Esophagus muscularis mucosa (tissue), 4 donors: ENCODE results near the gene LTF. TPM values are rescaled to one million over a fixed set of nuclear protein-coding genes. Genes with fewer than 3 reads are reported as not detected.

Source experiments
- DNase-seq: peaks from one replicate; pipeline ENCODE4 v3.0.0-alpha.2; 2017; ENCODE audit errors: extremely low spot score
- H3K27ac ChIP-seq, 4 donors: fragments of 200-600 bp; sonication (generic); replicated peaks in 1 of 4; 1 replicate in 3 of 4; 2 replicates in 1 of 4; pipeline ENCODE4 v1.5.1; 2016 to 2019; ENCODE audit warnings: mild to moderate bottlenecking in 1 of 4
- H3K27me3 ChIP-seq, 4 donors: fragments of 200-600 bp; sonication (generic); one replicate each; pipeline versions ENCODE4 v1.5.1 to v1.6.0; 2016 to 2019
- H3K36me3 ChIP-seq, 4 donors: fragments of 200-600 bp; sonication (generic); one replicate each; pipeline ENCODE4 v1.5.1; 2016 to 2019
- H3K4me1 ChIP-seq, 4 donors: fragments of 200-600 bp; sonication (generic); one replicate each; pipeline ENCODE4 v1.5.1; 2016 to 2019
- H3K4me3 ChIP-seq, 4 donors: fragments of 200-600 bp; sonication (generic); 1 replicate in 2 of 4; 2 replicates in 2 of 4; pipeline ENCODE4 v1.5.1; 2016 to 2019; ENCODE audit warnings: mild to moderate bottlenecking in 4 of 4, moderate library complexity in 1 of 4
- H3K9me3 ChIP-seq, 4 donors: fragments of 200-600 bp; sonication (generic); 1 replicate in 3 of 4; 2 replicates in 1 of 4; pipeline ENCODE4 v1.5.1; 2016 to 2019
- CTCF ChIP-seq, 3 experiments: fragments of 200-600 bp in 2 of 3; fragments of 450-650 bp in 1 of 3; sonication (generic) in 2 of 3; IDR thresholded peaks; one replicate each; pipeline ENCODE4 v1.5.1; 2017 to 2019; ENCODE audit warnings: antibody characterized with exemption in 3 of 3, mild to moderate bottlenecking in 2 of 3, moderate library complexity in 1 of 3
- EP300 ChIP-seq: sonication (generic); formaldehyde crosslinking; IDR thresholded peaks from one replicate; pipeline ENCODE4 v1.6.1; 2017; ENCODE audit warnings: antibody characterized with exemption
- POLR2A ChIP-seq: fragments of 450-650 bp; IDR thresholded peaks from one replicate; pipeline ENCODE4 v1.6.1; 2017; ENCODE audit warnings: antibody characterized with exemption, moderate library complexity, mild to moderate bottlenecking, low read depth
- POLR2AphosphoS5 ChIP-seq, 2 donors: sonication (generic); formaldehyde crosslinking; IDR thresholded peaks; one replicate each; pipeline ENCODE4 v1.6.1; 2017; ENCODE audit warnings: antibody characterized with exemption in 2 of 2
- WGBS: methylation state at CpG from one replicate; pipeline ENCODE4 v1.1.5; 2018; 5-methylcytosine and 5-hydroxymethylcytosine counted together
- intact Hi-C: fragments of 100-400 bp; cut with DNase I; formaldehyde crosslinking; loops from one replicate; pipeline ENCODE4 v1.15.1; 2023
- total RNA-seq, 4 donors: library from RNA; depleted of rRNA; stranded (reverse); fragments of >200 nt; gene quantifications; one replicate each; pipeline versions ENCODE4 v1.1.0 to v1.2.1, GENCODE V29; 2016

The LTF gene
- 1 to 10 TPM in 1 of 4 donors, under 1 TPM in 3; 0.45 to 1.7 (median 0.87) TPM for total RNA-seq

- H3K27ac ChIP-seq, result no peak within 1 kb of the TSS
- no peaks in the 10 kb centered on the region for H3K36me3 ChIP-seq
- H3K4me1 ChIP-seq, result peaks cover 11 to 30% (median 19%) of the 10 kb centered on the region in 4 donors
- H3K9me3 ChIP-seq, result no peaks in the 10 kb centered on the region
- TF ChIP-seq CTCF (IDR thresholded peaks at IDR 0.05) (no peak), POLR2AphosphoS5 (IDR thresholded peaks at IDR 0.05) (no peak), POLR2A (no peak), EP300 (no peak)
- WGBS, result 22% methylated on average over 34 of the region's 44 CpGs
- H3K4me3 ChIP-seq, result no peak within 1 kb of the TSS
- intact Hi-C loops, result no loop called here
- peaks cover 0 to 38% (median 5%) of the 10 kb centered on the region in 4 donors for H3K27me3 ChIP-seq
- no peak for DNase-seq
These were observed at the start of gene LTF for GRCh38 chr3:46464326-46465195. Gene LTF (minus strand): TSS chr3:46464905. CDS start chr3:46464867, 38 bp downstream.

- Histone ChIP-seq H3K4me3 (no peak overlapping the region), H3K27ac (no peak overlapping the region), H3K27me3 (no peaks in the 10 kb centered on the region), H3K4me1 (no peaks in the 10 kb centered on the region), H3K36me3 (no peaks in the 10 kb centered on the region), H3K9me3 (no peaks in the 10 kb centered on the region)
- peak; percentile 17 for DNase-seq
- intact Hi-C loops, result no loop called here
- 92% methylated on average over 2 of the region's 2 CpGs for WGBS
- TF ChIP-seq CTCF (IDR thresholded peaks at IDR 0.05), result no peak
- no peak for TF ChIP-seq EP300
- TF ChIP-seq POLR2AphosphoS5 (IDR thresholded peaks at IDR 0.05), result no peak
- no peak for TF ChIP-seq POLR2A
These were observed 47.6 kb upstream of the LTF start for GRCh38 chr3:46512191-46512749.

DNA sequence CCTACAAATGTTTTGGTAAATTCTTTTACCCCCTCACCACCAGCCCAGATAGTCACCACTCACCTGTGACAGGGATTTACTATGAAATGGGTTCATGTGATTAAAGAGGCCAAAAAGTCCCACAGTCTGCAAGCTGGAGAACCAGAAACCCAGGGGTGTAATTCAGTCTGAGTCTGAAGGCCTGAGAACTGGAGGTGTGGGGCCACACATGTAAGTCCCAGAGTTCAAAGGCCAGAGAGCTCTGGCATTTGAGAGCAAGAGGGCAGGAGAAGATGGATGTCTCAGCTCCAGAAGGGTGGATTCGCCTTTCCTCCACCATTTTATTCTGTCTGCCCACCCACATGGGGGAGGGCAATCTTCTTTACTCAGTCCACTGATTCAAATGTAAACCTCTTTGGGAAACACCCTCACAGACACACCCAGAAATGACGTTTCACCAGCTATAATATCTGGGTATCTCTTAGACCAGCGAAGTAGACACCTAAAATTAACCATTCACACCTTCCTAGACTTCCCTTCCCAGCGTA lies 45.0 kb upstream of the LTF start:
- TF ChIP-seq POLR2A (no peak), POLR2AphosphoS5 (IDR thresholded peaks at IDR 0.05) (no peak), CTCF (IDR thresholded peaks at IDR 0.05) (no peak), EP300 (no peak)
- H3K9me3 ChIP-seq, result no peaks in the 10 kb centered on the region
- no peaks in the 10 kb centered on the region for H3K27me3 ChIP-seq
- H3K36me3 ChIP-seq, result no peaks in the 10 kb centered on the region
- no peak for DNase-seq
- H3K4me3 ChIP-seq, result no peak overlapping the region
- no peak overlapping the region for H3K27ac ChIP-seq
- H3K4me1 ChIP-seq, result no peaks in the 10 kb centered on the region
- intact Hi-C loops, result no loop called here
- WGBS, result 73% methylated on average over 4 of the region's 4 CpGs

DNA sequence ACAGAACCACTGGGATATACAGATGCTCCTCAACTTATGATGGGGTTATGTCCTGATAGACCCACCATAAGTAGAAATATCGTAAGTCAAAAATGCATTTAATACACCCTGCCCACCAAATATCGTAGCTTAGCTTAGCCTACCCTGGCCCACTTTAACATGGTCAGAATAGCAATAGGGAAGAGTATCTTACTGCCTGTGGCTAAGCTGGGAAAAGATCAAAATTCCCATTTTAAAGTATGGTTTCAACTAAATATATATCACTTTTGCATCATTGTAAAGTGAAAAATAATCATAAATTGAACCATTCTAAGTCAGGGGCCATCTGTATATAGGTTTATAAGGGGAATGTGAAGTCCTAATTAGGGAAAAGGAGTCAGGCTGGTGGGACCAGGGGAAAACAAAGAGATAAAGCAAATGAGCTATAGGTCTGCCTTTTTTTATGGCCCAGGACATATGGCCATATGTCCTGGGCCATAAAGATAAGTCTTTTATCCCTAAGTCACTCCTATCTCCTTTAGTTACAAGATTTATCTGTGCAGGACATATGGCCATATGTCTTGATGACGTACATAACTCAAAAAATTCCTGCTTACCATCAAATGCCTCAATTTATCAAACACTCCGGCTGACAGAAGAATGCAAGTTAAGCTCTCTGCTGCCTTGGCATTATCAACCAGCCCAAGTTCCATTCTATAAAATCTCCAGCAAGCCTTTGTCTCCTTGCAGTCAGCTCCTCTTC lies 44.3 kb upstream of the LTF start:
- Histone ChIP-seq H3K9me3 (no peaks in the 10 kb centered on the region), H3K27ac (no peak overlapping the region), H3K36me3 (no peaks in the 10 kb centered on the region), H3K27me3 (no peaks in the 10 kb centered on the region), H3K4me1 (no peaks in the 10 kb centered on the region), H3K4me3 (no peak overlapping the region)
- no peak for TF ChIP-seq EP300
- TF ChIP-seq POLR2AphosphoS5 (IDR thresholded peaks at IDR 0.05), result no peak
- no peak for TF ChIP-seq CTCF (IDR thresholded peaks at IDR 0.05)
- no peak for TF ChIP-seq POLR2A
- DNase-seq, result no peak
- intact Hi-C loops, result no loop called here
- WGBS, result 86% methylated on average over 4 of the region's 4 CpGs
